NK-92 (cell line): ENCODE results near the gene TMEM147.

Source experiments
- DNase-seq: peaks from one replicate; lab custom pipeline; 2025; ENCODE audit not compliant: unreplicated experiment; lab: John Stamatoyannopoulos, UW

Gene TMEM147, protein sequence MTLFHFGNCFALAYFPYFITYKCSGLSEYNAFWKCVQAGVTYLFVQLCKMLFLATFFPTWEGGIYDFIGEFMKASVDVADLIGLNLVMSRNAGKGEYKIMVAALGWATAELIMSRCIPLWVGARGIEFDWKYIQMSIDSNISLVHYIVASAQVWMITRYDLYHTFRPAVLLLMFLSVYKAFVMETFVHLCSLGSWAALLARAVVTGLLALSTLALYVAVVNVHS

DNA sequence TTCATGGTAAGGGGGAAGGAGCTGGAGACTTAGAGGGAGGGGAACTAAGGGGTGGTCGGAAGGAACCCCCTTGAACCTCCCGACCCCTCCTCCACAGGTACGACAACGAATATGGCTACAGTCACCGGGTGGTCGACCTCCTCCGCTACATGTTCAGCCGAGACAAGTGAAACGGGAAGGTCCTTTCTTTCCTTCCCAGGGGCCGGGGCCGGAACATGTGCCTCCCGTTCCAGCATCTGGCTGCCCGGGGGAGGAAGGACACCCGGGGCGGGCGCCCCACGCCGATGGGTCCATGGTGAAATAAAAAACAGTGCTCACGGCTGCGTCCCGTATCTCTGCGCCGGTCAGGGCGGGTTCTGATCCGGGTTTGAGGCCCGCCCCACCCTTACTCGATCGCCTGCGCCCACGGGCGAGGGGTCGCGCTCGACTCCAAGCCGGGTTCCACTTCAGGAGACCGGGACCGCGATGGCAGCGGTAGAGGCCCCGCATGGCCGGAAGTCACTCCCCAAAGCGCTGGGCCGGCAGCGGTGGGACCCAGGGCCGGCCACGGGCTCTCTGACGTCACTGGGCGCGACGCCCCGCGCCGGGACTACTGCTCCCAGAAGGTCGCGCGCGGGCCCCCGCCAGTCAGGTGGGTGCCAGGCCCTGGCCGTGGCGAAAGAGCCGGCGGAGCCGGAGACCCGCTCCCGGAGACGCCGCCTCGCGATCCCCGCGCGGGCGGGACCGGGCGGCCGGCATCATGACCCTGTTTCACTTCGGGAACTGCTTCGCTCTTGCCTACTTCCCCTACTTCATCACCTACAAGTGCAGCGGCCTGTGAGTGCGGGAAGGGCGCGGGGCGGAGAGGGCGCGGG is at the start of gene TMEM147:
TSS of gene TMEM147 (plus strand) at position 626 of the 854 bp plus-strand sequence. CDS start at position 740, 114 bp downstream.
- no peak for DNase-seq

DNA sequence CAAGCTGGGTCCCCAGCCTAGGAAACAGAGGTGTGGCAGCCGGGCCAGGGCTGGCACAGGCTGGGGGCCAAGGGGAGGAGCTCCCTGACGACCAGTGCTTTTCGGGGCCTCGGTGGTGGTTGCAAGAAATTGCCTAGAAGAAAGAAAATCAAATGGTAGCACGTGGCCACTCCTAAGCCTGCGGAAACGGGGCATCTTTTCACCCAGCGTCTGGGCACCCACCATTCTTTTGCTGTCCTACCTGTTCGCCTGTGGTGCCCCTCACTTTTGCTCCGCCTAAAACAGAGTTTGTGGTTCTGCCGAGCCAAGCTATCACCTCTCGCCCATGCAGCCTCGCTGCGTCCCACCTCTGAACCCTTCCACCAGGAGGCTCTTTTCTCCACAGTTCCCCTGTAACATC is 48.0 kb upstream of the TMEM147 start:
- DNase-seq = no peak

DNA sequence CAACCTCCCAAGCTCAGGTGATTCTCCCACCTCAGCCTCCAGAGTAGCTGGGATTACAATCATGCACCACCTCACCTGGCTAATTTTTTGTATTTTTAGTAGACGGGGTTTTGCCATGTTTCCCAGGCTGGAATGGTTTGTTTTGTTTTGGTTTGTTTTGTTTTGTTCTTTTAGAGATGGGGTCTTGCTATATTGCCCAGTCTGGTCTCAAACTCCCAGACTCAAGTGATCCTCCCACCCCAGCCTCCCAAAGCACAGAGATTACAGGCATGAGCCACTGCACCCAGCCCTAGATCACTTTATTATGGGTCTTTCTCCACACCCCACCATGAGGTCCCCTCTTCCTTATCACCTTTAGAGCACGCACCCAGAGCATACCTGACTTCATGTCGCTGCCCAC is 47.2 kb upstream of the TMEM147 start:
- DNase-seq = no peak

DNA sequence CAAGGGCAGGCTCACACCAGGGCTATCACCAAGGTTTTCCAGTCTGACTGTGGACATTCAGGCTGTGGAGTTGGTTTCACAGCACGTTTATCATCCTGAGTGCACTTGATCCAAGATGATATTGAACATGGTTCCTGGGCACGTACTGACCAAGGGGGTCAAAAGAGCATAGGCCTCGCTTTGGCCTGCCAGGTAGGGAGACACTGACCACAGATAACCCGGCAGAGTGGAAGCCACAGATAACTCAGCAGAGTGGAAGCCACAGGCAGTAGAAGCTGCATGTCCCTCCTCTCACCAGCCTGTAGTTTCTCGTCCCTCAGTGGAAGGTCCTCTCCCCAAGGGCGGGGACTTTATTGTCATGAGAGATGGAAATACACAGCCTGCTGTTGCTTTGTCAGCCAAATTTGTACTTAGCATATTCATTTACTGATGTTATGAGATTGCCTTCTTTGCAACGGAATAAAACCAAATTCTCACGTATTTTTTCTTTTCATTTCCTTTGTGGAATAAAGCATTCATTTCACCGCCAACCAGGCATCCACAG is 46.4 kb upstream of the TMEM147 start:
- DNase-seq = no peak

DNA sequence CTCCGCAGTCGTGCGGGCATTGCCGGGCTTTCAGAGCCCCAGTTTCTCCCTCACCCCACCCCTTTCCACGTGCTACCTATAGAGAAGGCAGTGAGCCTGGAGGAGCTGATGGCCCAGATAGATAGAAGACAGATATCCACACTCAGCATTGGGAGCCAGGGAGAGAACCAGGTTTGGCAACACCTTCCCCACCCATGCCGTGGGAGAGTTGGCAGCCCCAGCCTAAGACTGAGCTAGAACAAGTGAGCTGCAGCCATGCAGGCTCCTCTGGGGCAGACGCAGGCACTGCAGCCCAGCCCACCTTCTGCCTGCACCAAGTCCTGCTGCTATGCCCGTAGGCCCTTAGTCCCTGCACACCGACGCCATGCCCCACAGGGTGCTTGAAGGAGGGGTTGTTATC is 44.8 kb upstream of the TMEM147 start:
- DNase-seq = no peak

DNA sequence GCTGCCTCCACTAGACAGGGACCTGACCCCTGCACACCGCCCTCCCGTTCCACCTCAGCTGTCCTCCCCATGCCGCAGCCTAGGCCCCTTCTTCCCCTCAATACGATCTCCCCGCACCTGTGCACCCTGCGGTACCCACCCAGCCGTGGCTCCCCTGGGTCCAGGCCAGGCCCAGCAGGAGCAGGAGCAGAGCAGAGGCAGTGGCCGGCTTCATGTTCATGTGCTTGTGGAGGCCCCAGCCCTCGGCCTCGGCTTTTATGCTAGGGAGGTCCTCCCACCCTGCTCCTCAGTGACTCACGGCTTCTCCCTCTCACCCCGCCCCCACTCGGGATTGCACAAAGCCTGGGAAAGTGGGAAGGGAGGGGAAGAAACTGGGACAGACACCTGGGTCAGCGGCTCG is 43.7 kb upstream of the TMEM147 start:
- no peak for DNase-seq

DNA sequence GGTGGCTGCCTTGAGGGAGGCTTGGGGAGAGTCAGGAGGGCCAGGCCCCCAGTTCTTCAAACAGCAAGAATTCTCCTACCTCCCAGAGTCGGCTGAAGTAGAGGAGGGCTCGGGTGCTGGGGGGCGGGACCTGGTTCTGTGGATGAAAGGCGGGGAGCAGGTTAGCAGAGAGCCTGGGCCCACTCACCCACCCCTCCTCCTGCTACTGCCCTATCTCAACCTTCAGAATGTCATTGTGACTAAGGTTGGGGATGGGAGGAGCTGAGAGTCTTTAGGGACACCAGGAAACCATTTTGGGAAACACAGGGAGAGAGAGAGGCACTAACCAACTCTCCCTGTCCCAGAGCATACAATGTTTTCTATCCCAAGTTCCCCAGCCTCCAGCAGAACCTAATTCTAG is 42.7 kb upstream of the TMEM147 start:
- no peak for DNase-seq

DNA sequence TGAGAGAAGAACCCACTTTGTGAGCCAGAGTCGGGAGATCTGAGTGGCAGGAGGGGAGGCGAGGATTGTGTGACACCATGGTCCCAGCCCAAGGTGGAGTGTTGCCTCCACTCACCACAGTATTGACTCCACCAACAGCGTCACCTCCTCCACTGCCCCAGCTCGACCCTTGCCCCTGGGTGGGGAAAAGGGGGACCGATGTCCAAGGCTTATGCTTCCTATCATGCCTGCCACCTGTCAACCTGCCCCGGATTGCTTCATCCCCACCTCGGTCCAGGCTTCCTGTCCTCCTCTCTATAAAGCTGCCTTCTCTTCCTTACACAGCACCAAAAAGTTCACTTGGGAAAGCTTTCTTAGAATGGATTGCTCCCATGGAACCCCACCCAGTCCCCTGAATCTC is 39.4 kb upstream of the TMEM147 start:
- DNase-seq = no peak

DNA sequence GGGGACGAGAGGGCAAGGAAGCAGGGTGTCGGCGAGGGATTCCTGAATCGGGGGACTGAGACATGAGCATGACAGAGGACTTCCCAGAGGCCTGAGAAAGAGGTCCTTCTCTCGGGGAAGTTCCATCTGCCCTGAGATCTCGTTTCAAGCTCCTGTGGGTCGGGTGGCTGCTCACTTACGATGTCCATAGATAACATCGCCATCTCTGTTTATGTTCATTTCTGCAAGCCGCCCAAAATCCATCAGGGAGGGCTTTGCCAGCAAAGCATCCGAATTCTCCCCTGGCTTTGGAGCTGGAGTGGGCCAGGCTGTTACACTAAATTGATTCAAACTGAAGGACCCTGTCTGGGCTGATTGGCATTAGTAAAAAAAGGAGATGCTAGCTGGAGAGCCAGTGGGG is 37.9 kb upstream of the TMEM147 start:
- DNase-seq = no peak

DNA sequence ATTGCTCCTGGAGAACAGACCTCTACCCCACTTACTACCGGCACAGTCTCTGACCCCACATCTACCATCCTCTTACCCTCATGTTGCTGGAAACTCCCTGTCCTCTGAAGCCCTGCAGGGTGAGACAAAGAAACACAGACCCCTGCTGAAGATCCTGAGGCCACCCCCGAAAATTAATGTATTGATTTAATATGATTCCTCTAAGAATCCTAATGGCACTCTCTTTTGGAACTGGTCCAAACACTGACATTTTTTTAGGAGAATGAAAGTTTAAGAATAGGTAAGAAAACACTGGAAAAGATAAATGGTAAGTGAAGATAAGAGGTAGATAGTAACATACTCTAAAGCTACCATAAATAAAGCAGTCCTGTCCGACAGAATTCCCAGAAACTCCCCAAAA is 37.3 kb upstream of the TMEM147 start:
- DNase-seq = no peak

DNA sequence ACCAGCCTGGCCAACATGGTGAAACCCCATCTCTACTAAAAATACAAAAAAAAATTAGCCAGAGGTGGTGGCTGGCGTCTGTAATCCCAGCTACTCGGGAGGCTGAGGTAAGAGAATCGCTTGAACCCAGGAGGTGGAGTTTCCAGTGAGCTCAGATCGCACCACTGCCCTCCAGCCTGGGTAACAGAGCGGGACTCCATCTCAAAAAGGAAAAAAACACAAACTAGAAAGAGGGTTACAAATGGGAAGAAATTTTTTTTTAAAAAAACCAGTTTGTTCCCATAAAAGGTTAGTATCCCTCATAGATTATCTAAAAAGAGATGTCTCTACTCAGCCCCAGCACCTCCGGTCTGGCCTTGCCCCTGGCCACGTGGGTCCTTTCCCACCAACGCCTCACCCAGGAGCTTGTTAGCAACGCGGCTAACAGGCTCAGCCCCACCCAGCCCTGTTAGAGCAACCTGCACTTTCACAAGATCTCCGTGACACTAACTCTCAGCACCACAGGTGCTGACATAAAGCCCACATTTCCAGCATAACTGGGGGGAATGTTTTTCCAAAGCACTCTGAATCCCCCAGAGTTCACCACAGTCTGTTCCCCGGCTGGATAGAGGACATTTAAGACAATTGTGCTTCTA is 36.3 kb upstream of the TMEM147 start:
- DNase-seq = no peak

DNA sequence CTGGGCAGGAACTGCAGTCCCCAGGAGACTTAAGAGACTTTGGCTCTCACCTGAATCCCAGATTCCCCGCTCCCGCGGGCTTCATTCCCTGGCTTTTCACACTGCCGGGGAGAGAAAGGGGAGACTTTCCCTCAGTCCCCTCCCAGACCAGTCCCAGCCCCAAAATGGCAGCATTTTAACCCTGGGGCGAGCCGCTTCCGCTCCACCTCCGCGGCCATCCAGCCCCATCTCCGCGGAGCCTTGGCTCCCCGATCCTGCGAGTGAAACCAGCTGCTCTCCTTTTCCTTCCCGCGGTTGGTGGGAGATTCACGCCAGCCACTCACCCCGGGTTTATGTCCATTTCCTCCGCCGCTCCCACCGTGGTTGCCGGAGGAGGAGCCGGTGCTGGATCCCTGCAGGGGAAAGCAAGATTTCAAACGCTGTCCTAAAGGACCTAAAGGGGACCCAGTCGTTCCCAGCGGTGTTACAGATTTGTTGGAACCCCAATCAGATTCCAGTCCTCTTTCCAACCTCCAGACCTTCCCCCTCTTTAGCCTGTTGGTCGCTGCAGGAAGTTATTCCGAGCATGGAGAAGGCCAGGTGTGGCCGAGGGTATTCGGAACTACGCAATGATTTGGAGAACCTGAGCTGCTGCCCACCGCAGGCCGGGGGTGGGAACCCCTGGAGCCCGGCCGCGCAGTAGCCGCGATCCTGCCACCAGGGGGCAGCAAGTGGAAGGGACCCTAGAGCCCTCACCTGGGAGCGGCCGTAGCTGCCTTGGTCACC is 35.4 kb upstream of the TMEM147 start:
- DNase-seq = no peak

DNA sequence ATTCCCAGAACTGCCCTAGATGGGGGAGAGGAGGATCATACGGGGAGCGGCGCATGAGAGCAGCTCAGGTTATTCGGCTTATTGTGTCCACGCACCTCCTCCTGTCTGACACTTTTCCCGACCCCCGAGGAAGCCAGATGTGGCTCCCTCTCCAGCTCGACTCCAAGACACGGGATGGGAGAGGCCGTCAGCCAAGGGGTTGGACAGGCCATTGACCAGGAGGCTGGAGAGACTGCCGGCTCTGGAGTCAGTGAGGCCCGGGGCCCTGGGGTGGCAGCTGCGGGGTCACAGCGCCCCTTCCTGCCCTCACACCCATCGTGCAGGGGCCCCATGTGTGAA is 34.8 kb upstream of the TMEM147 start:
- DNase-seq = no peak

DNA sequence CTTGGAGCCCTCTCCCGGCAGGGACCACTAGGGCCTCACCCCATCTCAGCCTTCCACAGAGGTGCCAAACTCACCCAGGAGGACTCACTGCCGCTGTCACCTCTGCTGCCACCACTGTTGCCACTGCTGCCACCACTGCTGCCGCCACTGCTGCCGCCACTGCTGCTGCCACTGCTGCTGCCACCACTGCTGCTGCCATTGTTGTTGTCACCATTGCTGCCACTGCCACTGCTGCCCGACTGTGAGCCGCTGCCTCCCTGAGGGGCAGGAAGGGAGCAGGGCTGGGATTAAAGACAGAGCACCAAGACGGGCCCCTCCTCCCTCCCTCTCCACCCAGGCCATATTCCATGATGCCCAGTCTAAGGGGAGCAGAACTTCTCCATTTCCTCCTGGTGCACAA is 34.1 kb upstream of the TMEM147 start:
- no peak for DNase-seq

DNA sequence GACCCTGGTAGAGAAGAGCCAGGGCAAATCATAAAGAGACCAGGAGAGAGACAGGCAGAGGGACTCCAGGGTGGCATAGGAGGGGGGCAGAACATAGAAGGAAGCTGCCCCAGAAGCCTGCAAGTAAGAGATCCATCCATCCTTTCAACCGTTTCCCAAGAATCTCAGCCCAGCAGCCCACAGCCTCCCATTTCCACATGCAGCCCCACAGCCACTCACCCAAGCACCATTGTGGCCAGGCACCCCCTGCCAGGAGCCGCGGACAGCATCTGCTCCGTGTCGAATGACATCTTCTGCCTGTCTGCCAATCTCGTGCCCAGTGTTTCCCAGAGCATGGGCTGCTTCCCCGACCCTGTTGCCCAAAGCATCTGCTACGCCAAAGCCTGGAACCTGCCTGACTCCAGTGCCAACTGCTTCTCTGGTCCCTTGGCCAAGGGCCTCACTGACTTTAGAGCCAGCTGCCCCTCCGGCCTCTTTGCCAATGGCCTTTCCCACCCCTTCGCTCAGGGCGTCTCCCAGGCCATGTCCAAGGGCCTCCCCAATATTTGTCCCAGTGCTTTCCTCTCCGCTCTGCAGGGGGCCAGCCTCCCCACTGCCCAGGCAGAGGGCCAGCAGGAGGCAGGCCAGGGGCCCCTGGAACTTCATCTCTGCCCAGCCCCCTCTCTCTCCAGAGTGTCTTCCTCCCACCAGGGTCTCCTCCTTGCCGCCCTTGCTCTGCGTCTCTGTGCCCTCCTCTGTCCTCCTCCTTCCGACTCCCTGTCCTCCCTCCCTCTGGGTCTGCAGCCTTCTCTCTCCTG is 32.4 kb upstream of the TMEM147 start:
- no peak for DNase-seq

DNA sequence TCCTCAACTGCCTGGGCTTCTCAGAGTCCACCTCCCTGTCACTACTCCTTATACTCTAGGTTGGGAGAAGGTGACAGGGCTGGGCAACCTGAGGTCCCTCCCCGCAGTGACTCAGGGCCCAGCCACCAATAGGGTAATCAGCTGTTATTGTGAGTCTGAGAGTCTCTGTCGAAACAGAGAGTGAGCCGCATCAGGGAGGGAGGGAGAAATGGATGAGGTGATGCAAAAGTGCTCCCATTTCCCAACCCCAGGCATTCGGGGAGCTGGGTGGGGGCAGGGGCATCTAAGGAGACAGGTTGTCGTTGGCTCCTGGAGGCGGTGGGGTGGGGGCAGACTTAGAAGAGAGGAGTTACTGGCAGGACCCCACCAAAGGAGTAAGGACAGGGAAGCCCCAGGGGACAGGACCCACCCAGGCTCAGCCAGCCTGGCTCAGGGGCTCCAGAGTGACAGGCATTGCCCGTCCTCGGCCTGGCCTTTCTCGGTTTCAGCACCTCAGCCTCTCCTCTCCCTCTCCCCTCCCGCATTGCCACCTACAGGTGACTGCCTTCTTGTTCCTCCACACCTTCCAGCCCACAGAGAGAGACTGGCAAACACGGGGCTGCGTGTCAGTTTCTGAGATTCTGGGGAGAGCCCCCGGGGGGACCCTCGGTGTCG is 31.7 kb upstream of the TMEM147 start, which contains the start of gene DMKN:
TSS of gene DMKN (minus strand) at position 22 of the 654 bp plus-strand sequence. CDS start 174 bp downstream, outside the sequence.
- no peak for DNase-seq

DNA sequence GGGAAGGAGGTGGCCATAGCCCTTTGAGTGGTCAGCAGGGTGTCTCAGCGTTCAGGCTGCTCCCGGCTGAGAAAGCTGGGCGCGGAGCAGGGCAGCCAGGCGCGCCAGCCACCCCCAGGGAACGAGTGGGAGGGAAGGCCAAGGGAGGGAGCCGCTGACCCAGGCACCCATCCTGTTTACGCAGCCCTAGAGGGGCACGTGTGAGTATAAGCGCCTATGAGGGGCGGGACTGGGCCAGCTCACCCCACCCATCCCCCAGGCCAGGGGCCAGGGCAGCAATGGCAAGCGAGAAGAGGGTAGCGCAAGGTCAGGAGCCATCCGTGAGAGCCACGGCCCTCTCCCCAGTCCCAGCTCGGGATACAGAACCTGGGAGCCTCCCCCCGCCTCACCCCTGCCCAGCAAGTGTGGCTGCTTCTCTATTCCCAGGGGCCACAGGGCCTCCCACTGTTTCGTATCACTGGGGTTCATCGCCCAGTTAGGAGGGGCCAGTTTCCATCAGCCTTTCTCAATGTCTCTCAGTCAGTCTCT is 31.1 kb upstream of the TMEM147 start:
- DNase-seq = no peak

DNA sequence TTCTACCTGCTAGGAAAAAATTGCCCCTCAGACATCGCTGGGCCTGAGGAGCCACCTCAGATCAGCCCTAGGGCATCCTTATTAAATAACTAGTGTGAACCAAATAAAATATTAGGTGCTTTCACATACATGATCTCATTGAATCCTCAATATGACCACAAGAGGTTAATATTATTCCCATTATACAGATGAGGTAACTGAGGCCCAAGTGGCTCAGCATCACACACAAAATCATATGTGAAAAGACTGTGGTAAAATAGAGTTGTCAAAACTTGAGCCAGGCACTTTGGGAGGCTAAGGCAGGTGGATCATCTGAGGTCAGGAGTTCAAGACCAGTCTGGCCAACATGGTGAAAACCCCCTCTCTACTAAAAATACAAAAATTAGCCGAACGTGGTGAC is 29.1 kb upstream of the TMEM147 start:
- DNase-seq = no peak

DNA sequence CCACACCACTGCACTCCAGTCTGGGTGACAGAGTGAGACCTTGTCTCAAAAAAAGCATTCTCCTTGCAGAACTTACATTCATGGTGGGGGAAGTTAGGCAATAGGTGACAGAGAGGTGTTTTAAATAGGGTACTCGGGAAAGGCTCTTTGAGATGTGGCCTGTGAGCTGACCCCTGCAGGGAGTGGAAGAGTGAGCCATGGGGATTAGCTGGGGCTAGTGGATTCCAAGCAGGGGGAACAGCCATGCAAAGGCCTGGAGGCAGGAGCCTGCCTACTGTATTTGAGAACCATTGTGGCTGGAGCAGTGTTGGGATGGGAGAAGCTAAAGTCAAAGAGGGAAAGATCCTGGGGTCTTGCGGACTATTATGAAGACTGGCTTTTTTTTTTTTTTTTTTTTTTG is 28.1 kb upstream of the TMEM147 start:
- DNase-seq = no peak

DNA sequence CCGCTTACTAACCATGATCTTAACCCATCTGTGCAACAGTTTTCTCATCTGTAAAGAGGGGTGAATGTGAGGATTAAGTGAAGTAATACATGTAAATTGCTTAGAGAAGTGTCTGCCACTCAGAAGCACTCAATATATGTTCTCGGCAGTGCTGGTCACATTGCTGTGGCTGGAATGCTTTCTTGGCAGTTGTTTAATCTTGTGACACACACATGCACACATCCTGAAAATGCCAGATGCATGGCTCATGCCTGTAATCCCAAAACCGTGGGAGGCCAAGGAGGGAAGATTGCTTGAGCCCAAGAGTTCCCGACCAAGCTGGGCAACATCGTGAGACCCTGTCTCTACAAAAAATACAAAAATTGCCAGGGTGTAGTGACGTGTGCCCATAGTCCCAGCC is 27.1 kb upstream of the TMEM147 start:
- no peak for DNase-seq
